Ascending aorta (tissue), 2 donors: ENCODE measurements around the gene FH. TPM values are rescaled to one million over a fixed set of nuclear protein-coding genes. Genes with fewer than 3 reads are reported as not detected.

Experiments used
- DNase-seq, 2 donors: peaks; one replicate each; pipeline ENCODE4 v3.0.0-alpha.2; 2019; ENCODE audit warnings: low spot score in 2 of 2
- H3K27ac ChIP-seq, 2 donors: fragments of 200-600 bp; sonication (generic); one replicate each; pipeline ENCODE4 v1.5.1; 2016 to 2017; ENCODE audit warnings: mild to moderate bottlenecking in 1 of 2
- H3K27me3 ChIP-seq: fragments of 200-600 bp; sonication (generic); one replicate; pipeline ENCODE4 v1.5.1; 2017
- H3K36me3 ChIP-seq, 2 donors: fragments of 200-600 bp; sonication (generic); one replicate each; pipeline ENCODE4 v1.5.1; 2016
- H3K4me1 ChIP-seq, 2 donors: fragments of 200-600 bp; sonication (generic); one replicate each; pipeline ENCODE4 v1.5.1; 2016 to 2017; ENCODE audit warnings: mild to moderate bottlenecking in 1 of 2
- H3K4me3 ChIP-seq, 2 donors: fragments of 200-600 bp; sonication (generic); one replicate each; pipeline ENCODE4 v1.5.1; 2016 to 2017; ENCODE audit warnings: mild to moderate bottlenecking in 1 of 2
- H3K9me3 ChIP-seq, 2 donors: fragments of 200-600 bp; sonication (generic); one replicate each; pipeline ENCODE4 v1.5.1; 2016
- intact Hi-C: fragments of 100-400 bp; cut with DNase I; formaldehyde crosslinking; loops from one replicate; pipeline ENCODE4 v1.15.1; 2023
- total RNA-seq: library from RNA; depleted of rRNA; stranded (reverse); fragments of >200 nt; gene quantifications from one replicate; pipeline ENCODE4 v1.1.0, GENCODE V29; 2016
- TF ChIP-seq, protein P1 (sequence below), 3 experiments: fragments of 200-600 bp in 2 of 3; fragments of 450-650 bp in 1 of 3; sonication (generic) in 2 of 3; IDR thresholded peaks; one replicate each; pipeline ENCODE4 v1.5.1; 2016 to 2019; ENCODE audit warnings: antibody characterized with exemption in 3 of 3, mild to moderate bottlenecking in 1 of 3, moderate library complexity in 1 of 3

Gene FH
- total RNA-seq, 1 donor from 2014 or later = 29.9 TPM

- TF ChIP-seq, protein P1, sequence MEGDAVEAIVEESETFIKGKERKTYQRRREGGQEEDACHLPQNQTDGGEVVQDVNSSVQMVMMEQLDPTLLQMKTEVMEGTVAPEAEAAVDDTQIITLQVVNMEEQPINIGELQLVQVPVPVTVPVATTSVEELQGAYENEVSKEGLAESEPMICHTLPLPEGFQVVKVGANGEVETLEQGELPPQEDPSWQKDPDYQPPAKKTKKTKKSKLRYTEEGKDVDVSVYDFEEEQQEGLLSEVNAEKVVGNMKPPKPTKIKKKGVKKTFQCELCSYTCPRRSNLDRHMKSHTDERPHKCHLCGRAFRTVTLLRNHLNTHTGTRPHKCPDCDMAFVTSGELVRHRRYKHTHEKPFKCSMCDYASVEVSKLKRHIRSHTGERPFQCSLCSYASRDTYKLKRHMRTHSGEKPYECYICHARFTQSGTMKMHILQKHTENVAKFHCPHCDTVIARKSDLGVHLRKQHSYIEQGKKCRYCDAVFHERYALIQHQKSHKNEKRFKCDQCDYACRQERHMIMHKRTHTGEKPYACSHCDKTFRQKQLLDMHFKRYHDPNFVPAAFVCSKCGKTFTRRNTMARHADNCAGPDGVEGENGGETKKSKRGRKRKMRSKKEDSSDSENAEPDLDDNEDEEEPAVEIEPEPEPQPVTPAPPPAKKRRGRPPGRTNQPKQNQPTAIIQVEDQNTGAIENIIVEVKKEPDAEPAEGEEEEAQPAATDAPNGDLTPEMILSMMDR (IDR thresholded peaks at IDR 0.05) = no peak
- no peak for DNase-seq
- H3K36me3 ChIP-seq = no peaks in the 10 kb centered on the region
- no peak overlapping the region for H3K27ac ChIP-seq
- no peaks in the 10 kb centered on the region for H3K9me3 ChIP-seq
- no peaks in the 10 kb centered on the region for H3K27me3 ChIP-seq
- H3K4me3 ChIP-seq = no peak overlapping the region
- H3K4me1 ChIP-seq = no peaks in the 10 kb centered on the region
- intact Hi-C loops = no loop called here
Measured at GRCh38 chr1:241456743-241457142, 62.8 kb downstream of the FH start.

DNA sequence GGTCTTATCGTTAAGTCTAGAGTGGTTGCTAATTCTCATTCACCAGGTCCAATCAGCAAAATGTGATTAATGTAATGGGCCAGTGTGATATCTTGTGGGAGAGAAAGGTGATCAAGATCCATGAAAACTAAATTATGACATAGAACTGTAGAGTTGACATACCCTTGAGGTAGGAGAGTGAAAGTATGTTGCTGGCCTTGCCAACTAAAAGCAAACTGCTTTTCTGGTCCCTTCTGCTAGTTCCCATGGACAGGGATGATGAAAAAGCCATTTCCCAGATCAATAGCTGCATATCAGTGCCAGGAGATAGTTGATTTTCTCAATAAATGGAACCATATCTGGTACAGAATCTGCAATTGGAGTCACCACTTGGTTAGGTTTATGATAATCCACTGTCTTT lies 65.8 kb downstream of the FH start:
- no peak for DNase-seq
- H3K36me3 ChIP-seq = no peaks in the 10 kb centered on the region
- no peak overlapping the region for H3K4me3 ChIP-seq
- H3K27me3 ChIP-seq = no peaks in the 10 kb centered on the region
- no peaks in the 10 kb centered on the region for H3K4me1 ChIP-seq
- H3K9me3 ChIP-seq = no peaks in the 10 kb centered on the region
- no peak overlapping the region for H3K27ac ChIP-seq
- TF ChIP-seq, protein P1 (IDR thresholded peaks at IDR 0.05) = no peak
- intact Hi-C loops = no loop called here

DNA sequence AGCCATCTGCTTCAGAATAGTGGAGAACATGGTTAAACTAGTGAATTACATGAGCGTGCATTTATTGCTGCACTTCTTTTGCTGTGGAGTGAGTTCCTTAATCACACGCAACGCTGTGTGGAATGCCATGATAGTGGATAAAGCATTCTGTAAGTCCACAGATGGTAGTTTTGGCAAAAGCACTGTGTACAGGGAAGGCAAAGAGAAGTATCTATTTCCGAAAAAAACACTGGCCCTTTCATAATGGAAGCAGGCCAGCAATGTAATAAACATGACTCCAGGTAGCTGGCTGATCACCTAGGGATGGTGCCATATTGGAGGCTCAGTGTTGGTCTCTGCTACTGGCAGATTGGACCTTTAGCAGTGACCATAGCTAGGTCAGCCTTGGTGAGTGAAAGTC lies 67.6 kb downstream of the FH start:
- no peaks in the 10 kb centered on the region for H3K4me1 ChIP-seq
- TF ChIP-seq, protein P1 (IDR thresholded peaks at IDR 0.05) = no peak
- no peak for DNase-seq
- intact Hi-C loops = no loop called here
- H3K36me3 ChIP-seq = no peaks in the 10 kb centered on the region
- no peaks in the 10 kb centered on the region for H3K9me3 ChIP-seq
- no peak overlapping the region for H3K4me3 ChIP-seq
- H3K27me3 ChIP-seq = no peaks in the 10 kb centered on the region
- H3K27ac ChIP-seq = no peak overlapping the region

Other genes starting within 250 kb of the FH start
- gene RGS7, start 162.6 kb downstream of the FH start, total RNA-seq = not detected
- not detected for gene KMO, start 12.6 kb upstream of the FH start, total RNA-seq
- gene CHML, start 120.6 kb upstream of the FH start, total RNA-seq = 1.2 TPM
- 9.0 TPM for gene OPN3, start 120.6 kb upstream of the FH start, total RNA-seq
- gene WDR64, start 132.5 kb upstream of the FH start, total RNA-seq = not detected